Body of pancreas (tissue), 4 donors: ENCODE data around the gene STK11IP.

Experiments
- POLR2A ChIP-seq, 3 donors: fragments of 450-650 bp; IDR thresholded peaks; one replicate each; pipeline ENCODE4 v1.6.1; 2016; ENCODE audit warnings: antibody characterized with exemption in 3 of 3, mild to moderate bottlenecking in 2 of 3
- TF ChIP-seq, protein P1 (sequence below), 7 experiments: fragments of 450-650 bp in 4 of 7; fragments of 200-600 bp in 3 of 7; sonication (generic) in 3 of 7; IDR thresholded peaks; one replicate each; pipeline ENCODE4 v1.5.1; 2016 to 2019; ENCODE audit warnings: antibody characterized with exemption in 7 of 7

DNA sequence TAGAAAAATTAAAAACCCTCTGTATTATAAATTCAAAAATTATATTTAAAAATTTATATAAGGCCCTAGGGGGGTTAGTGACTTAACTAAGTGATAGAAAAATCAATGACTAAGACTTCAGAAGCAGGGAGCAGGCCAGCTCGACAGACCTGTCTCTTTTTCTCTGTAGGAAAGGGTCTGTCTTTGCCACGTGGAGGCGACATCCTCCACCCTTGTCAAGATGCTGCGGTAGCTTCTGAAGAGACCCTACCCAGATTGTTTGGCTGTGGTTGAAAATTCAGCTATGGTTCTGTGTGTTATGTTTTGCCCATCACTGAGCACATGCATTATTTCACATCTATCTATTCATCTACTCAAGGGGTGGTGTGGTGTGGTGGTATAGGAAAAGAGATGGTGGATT is 21.6 kb downstream of the STK11IP start:
- TF ChIP-seq, protein P1, sequence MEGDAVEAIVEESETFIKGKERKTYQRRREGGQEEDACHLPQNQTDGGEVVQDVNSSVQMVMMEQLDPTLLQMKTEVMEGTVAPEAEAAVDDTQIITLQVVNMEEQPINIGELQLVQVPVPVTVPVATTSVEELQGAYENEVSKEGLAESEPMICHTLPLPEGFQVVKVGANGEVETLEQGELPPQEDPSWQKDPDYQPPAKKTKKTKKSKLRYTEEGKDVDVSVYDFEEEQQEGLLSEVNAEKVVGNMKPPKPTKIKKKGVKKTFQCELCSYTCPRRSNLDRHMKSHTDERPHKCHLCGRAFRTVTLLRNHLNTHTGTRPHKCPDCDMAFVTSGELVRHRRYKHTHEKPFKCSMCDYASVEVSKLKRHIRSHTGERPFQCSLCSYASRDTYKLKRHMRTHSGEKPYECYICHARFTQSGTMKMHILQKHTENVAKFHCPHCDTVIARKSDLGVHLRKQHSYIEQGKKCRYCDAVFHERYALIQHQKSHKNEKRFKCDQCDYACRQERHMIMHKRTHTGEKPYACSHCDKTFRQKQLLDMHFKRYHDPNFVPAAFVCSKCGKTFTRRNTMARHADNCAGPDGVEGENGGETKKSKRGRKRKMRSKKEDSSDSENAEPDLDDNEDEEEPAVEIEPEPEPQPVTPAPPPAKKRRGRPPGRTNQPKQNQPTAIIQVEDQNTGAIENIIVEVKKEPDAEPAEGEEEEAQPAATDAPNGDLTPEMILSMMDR (IDR thresholded peaks at IDR 0.05): no peak
- no peak for TF ChIP-seq POLR2A (IDR thresholded peaks at IDR 0.05)
